DMS79 treated with DMSO at 0.1 percent for 48 hours (cell line): ENCODE results near the gene TSPAN14.
"Not testable (repeated sequence)": the region's sequence is repeated elsewhere in the genome, so short reads cannot be mapped to it uniquely, and the experiment has no call there.

Source experiments
- DNase-seq: peaks from one replicate; lab custom pipeline; 2025; lab: John Stamatoyannopoulos, UW

TSPAN14 gene

GRCh38 chr10:80453842-80454512 lies at the start of gene TSPAN14:
TSS of gene TSPAN14 (plus strand) at chr10:80454310. CDS start at chr10:80489234, 34,924 bp downstream.
- DNase-seq, result peak; percentile 26

- DNase-seq, result no peak
Observed at GRCh38 chr10:80405035-80405434, 49.1 kb upstream of the TSPAN14 start.

- DNase-seq, result peak; percentile 4
Observed at GRCh38 chr10:80405626-80406025, 48.5 kb upstream of the TSPAN14 start.

GRCh38 chr10:80406204-80406603 lies 47.9 kb upstream of the TSPAN14 start:
- DNase-seq, result no peak

GRCh38 chr10:80407812-80408241 lies 46.3 kb upstream of the TSPAN14 start:
- peak; percentile 58 for DNase-seq

GRCh38 chr10:80408242-80409101 lies 45.6 kb upstream of the TSPAN14 start, which contains the start of gene PRXL2A:
TSS of gene PRXL2A (plus strand) at chr10:80408551. CDS start at chr10:80420468, 11,917 bp downstream.
- peak; percentile 39 for DNase-seq

GRCh38 chr10:80409121-80409520 lies 45.0 kb upstream of the TSPAN14 start:
- no peak for DNase-seq

GRCh38 chr10:80410122-80410521 lies 44.0 kb upstream of the TSPAN14 start:
- DNase-seq, result no peak

GRCh38 chr10:80410578-80411145 lies 43.4 kb upstream of the TSPAN14 start:
- DNase-seq, result no peak

- DNase-seq, result no peak
Observed at GRCh38 chr10:80411267-80411668, 42.8 kb upstream of the TSPAN14 start.

GRCh38 chr10:80411681-80412220 lies 42.4 kb upstream of the TSPAN14 start:
- no peak for DNase-seq

- no peak for DNase-seq
Observed at GRCh38 chr10:80412486-80412885, 41.6 kb upstream of the TSPAN14 start.

GRCh38 chr10:80413271-80413996 lies 40.7 kb upstream of the TSPAN14 start:
- peak; percentile 60 for DNase-seq

- DNase-seq, result no peak
Observed at GRCh38 chr10:80414142-80414895, 39.8 kb upstream of the TSPAN14 start.

GRCh38 chr10:80415734-80416478 lies 38.2 kb upstream of the TSPAN14 start:
- DNase-seq, result no peak

- DNase-seq, result peak; percentile 14
Observed at GRCh38 chr10:80416479-80417098, 37.5 kb upstream of the TSPAN14 start.

GRCh38 chr10:80417256-80417655 lies 36.9 kb upstream of the TSPAN14 start:
- DNase-seq, result not testable (repeated sequence)

- DNase-seq, result no peak
Observed at GRCh38 chr10:80421050-80421706, 32.9 kb upstream of the TSPAN14 start.
